K562 (cell line): ENCODE data around the gene PLA2G4F. TPM values are rescaled to one million over a fixed set of nuclear protein-coding genes. Genes with fewer than 3 reads are reported as not detected.

Experiments used
- ATAC-seq: fragments of 200-7000 bp; cut with Tn5 transposase; 3 replicates; pipeline ENCODE4 v1.9.1; 2020; ENCODE audit warnings: moderate library complexity
- BruUV-seq: library from RNA; stranded (reverse); fragments of 400-500 nt; replicated peaks from 2 replicates; lab custom pipeline; 2021; lab: Mats Ljungman, UMichigan
- CTCF ChIA-PET: fragments of 300-600 bp; formaldehyde crosslinking; extraction: SDS; loops from one replicate; lab custom pipeline; 2021; ENCODE audit warnings: low intra/inter-chr PET ratio; lab: Yijun Ruan, JAX
- POLR2A ChIA-PET: fragments of 300-600, 350-650 bp; sonication (Branson Sonifier 250); formaldehyde crosslinking; extraction: SDS; loops from one replicate; lab custom pipeline; 2021; ENCODE audit warnings: antibody characterized with exemption, inconsistent platforms; lab: Yijun Ruan, JAX
- DNase-seq, 4 experiments: peaks; one replicate each; pipeline versions ENCODE4 v3.0.0 to v3.0.0-alpha.2; 2011 to 2018; ENCODE audit warnings: low spot score in 3 of 4, mixed read lengths in 3 of 4; ENCODE audit errors: extremely low read depth in 1 of 4
- FAIRE-seq: peaks from 2 replicates; lab custom pipeline; 2011; peaks lifted over from hg19 to GRCh38; lab: Jason Lieb, UNC
- H2AFZ ChIP-seq: 2 replicates; pipeline ENCODE4 v1.6.0; 2011; ENCODE audit warnings: low read depth, low read length, control low read depth, inconsistent platforms
- H3K27ac ChIP-seq: fragments of 200-600 bp; 3 replicates; pipeline ENCODE4 v1.8.0; 2011; ENCODE audit warnings: low read depth, mild to moderate bottlenecking, control low read depth, inconsistent platforms, low read length, moderate library complexity, mixed read lengths; ENCODE audit errors: extremely low read depth
- H3K27me3 ChIP-seq, 2 experiments: fragments of 300-600 bp in 1 of 2; 2 replicates in 1 of 2; 3 replicates in 1 of 2; pipeline versions ENCODE4 v1.6.0 to v1.8.0; 2011; ENCODE audit warnings: inconsistent platforms in 2 of 2, low read length in 2 of 2, mild to moderate bottlenecking in 1 of 2, mixed read lengths in 1 of 2, moderate library complexity in 1 of 2; ENCODE audit not compliant: control insufficient read depth in 2 of 2, insufficient read depth in 2 of 2
- H3K36me3 ChIP-seq: fragments of 300-600 bp; 3 replicates; pipeline ENCODE4 v1.8.0; 2011; ENCODE audit warnings: mild to moderate bottlenecking, low read length, inconsistent platforms; ENCODE audit not compliant: control insufficient read depth, insufficient read depth
- H3K4me1 ChIP-seq, 2 experiments: fragments of 200-600 bp in 1 of 2; replicated peaks in 1 of 2; 2 replicates in 1 of 2; 3 replicates in 1 of 2; pipeline versions ENCODE4 v1.5.1 to v1.8.0; 2011; ENCODE audit warnings: inconsistent platforms in 2 of 2, low read length in 2 of 2, mild to moderate bottlenecking in 1 of 2, mixed read lengths in 1 of 2, moderate library complexity in 1 of 2; ENCODE audit not compliant: control insufficient read depth in 2 of 2, insufficient read depth in 2 of 2
- H3K4me2 ChIP-seq: 2 replicates; pipeline ENCODE4 v1.6.1; 2011; ENCODE audit warnings: low read length, control low read depth, inconsistent platforms, mixed read lengths; ENCODE audit not compliant: insufficient read depth
- H3K4me3 ChIP-seq: fragments of 200-600 bp; sonication (generic), shearing (Covaris generic); 2 replicates; pipeline ENCODE4 v1.5.1; 2016; ENCODE audit warnings: control low read depth, inconsistent platforms
- H3K79me2 ChIP-seq: fragments of 200-600 bp; 3 replicates; pipeline ENCODE4 v1.8.0; 2011; ENCODE audit warnings: low read length, inconsistent platforms; ENCODE audit not compliant: control insufficient read depth, insufficient read depth
- H3K9ac ChIP-seq, 2 experiments: 2 replicates each; pipeline versions ENCODE4 v1.6.0 to v1.6.1; 2011; ENCODE audit warnings: low read depth in 2 of 2, low read length in 2 of 2, control low read depth in 1 of 2, inconsistent platforms in 1 of 2, mild to moderate bottlenecking in 1 of 2, mixed read lengths in 1 of 2; ENCODE audit not compliant: insufficient read depth in 1 of 2
- H3K9me1 ChIP-seq: one replicate; pipeline ENCODE4 v1.6.0; 2011; ENCODE audit warnings: inconsistent platforms, mild to moderate bottlenecking, low read length, moderate library complexity; ENCODE audit not compliant: control insufficient read depth, insufficient read depth
- H3K9me3 ChIP-seq: replicated peaks from 2 replicates; pipeline ENCODE4 v1.5.1; 2011; ENCODE audit warnings: low read depth, low read length, inconsistent platforms; ENCODE audit not compliant: control insufficient read depth, insufficient read depth
- H4K20me1 ChIP-seq: replicated peaks from 2 replicates; pipeline ENCODE4 v1.6.1; 2011; ENCODE audit warnings: low read length, inconsistent platforms, mixed read lengths; ENCODE audit not compliant: control insufficient read depth, insufficient read depth
- MCM5 ChIP-seq: fragments of 450-650 bp; IDR thresholded peaks from 2 replicates; pipeline ENCODE4 v1.6.1; 2016; ENCODE audit warnings: low read depth
- TOE1 ChIP-seq, 2 experiments: fragments of 450-650 bp in 1 of 2; sonication (generic) in 1 of 2; formaldehyde crosslinking in 1 of 2; IDR thresholded peaks; 2 replicates each; pipeline versions ENCODE4 v1.7.1 to v1.8.0; 2016 to 2022; ENCODE audit warnings: borderline replicate concordance in 2 of 2, mild to moderate bottlenecking in 2 of 2, antibody characterized with exemption in 1 of 2, inconsistent platforms in 1 of 2, low read depth in 1 of 2, missing genetic modification reagents in 1 of 2, moderate library complexity in 1 of 2
- ZNF121 ChIP-seq: sonication (generic); formaldehyde crosslinking; conservative IDR thresholded peaks from 2 replicates; pipeline ENCODE4 v1.8.0; 2022; ENCODE audit warnings: missing genetic modification reagents
- WGBS: fragments of 100-300 bp; shearing (Covaris generic); methylation state at CpG from one replicate; pipeline ENCODE4 v1.1.6; 2016; ENCODE audit warnings: low coverage, mixed read lengths; ENCODE audit not compliant: insufficient coverage; ENCODE audit errors: missing lambda C conversion rate; 5-methylcytosine and 5-hydroxymethylcytosine counted together
- in situ Hi-C: fragments of 300-500 bp; cut with MboI; formaldehyde crosslinking; loops from 4 replicates; pipeline ENCODE4 v1.15.0; 2018; ENCODE audit warnings: inconsistent platforms, mixed read lengths
- intact Hi-C: fragments of 100-400 bp; cut with micrococcal nuclease; formaldehyde crosslinking; loops from 2 replicates; pipeline ENCODE4 v1.14.2; 2022
- polyA plus RNA-seq, 8 experiments: library from polyadenylated mRNA; depleted of rRNA in 4 of 8; stranded (reverse) in 5 of 8; unstranded in 3 of 8; fragments of >200 nt; fragmentation: Nextera tagmentation in 2 of 8; fragmentation: Illumina TruSeq in 1 of 8; extraction: Ambion mirVana in 2 of 8; extraction: Trizol in 1 of 8; gene quantifications; 2 replicates each; pipeline versions ENCODE4 v1.2.1 to v1.2.3, GENCODE V29; 2011 to 2014; ENCODE audit warnings: inconsistent platforms in 1 of 8, missing spikeins in 1 of 8
- total RNA-seq, 7 experiments: library from RNA; depleted of rRNA in 6 of 7; stranded (reverse); fragments of >200 nt in 6 of 7; fragmentation: Illumina TruSeq in 2 of 7; extraction: Trizol in 2 of 7; gene quantifications; 2 replicates each; pipeline versions ENCODE4 v1.2.1 to v1.2.3, GENCODE V29; 2011 to 2021; ENCODE audit warnings: low replicate concordance in 1 of 7
- TF ChIP-seq, protein P1 (sequence below), 2 experiments: fragments of 450-650 bp in 1 of 2; sonication (generic) in 1 of 2; formaldehyde crosslinking in 1 of 2; IDR thresholded peaks in 1 of 2; conservative IDR thresholded peaks in 1 of 2; 2 replicates each; pipeline versions ENCODE4 v1.6.1 to v1.8.1; 2016 to 2023; ENCODE audit warnings: mild to moderate bottlenecking in 2 of 2, moderate library complexity in 2 of 2, inconsistent platforms in 1 of 2, missing genetic modification reagents in 1 of 2

PLA2G4F gene
- total and polyA plus RNA-seq, 9 of the 15 experiments (the other 6 are each of a cell fraction or from before 2014, with no cell fraction given): 0.02 TPM; not detected in 8

- POLR2A ChIA-PET: no interaction called here
- no TSS peak for BruUV-seq
- no peaks in the 10 kb centered on the region for H3K36me3 ChIP-seq
- peaks cover 0 to 38% of the 10 kb centered on the region in 2 experiments; a peak in 4 of 5 replicates for H3K27me3 ChIP-seq
- H3K9me3 ChIP-seq: no peaks in the 10 kb centered on the region
- in situ Hi-C loops: no loop called here
- TF ChIP-seq ZNF121 (CRISPR knock-in tag) (no peak), MCM5 (no peak), TOE1 (IDR thresholded peaks at IDR 0.05; ENCODE audit: borderline replicate concordance) (no peak), TOE1 (CRISPR knock-in tag; IDR thresholded peaks at IDR 0.05; ENCODE audit: borderline replicate concordance, low read depth) (no peak)
- TF ChIP-seq, protein P1, sequence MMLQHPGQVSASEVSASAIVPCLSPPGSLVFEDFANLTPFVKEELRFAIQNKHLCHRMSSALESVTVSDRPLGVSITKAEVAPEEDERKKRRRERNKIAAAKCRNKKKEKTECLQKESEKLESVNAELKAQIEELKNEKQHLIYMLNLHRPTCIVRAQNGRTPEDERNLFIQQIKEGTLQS (IDR thresholded peaks at IDR 0.05): no peak
- TF ChIP-seq, protein P1 (CRISPR knock-in tag; conservative IDR thresholded peaks at IDR 0.05): no peak
- TF ChIP-seq, all 486 proteins: peak for 0
- Histone ChIP-seq H3K4me1 (peaks cover 5 to 25% of the 10 kb centered on the region in 2 experiments; a peak in 2 of 5 replicates), H3K9me1 (peaks cover 3% of the 10 kb centered on the region), H3K27ac (no peak overlapping the region), H3K9ac (no peak overlapping the region), H3K4me2 (no peak overlapping the region), H4K20me1 (0 out of 2 replicates have a peak, but pooled peaks cover 6% of the 10 kb centered on the region), H3K79me2 (no peaks in the 10 kb centered on the region), H3K4me3 (no peak overlapping the region), H2AFZ (no peak overlapping the region)
- WGBS: 36% methylated on average over 4 of the region's 4 CpGs
- no peak for ATAC-seq
- CTCF ChIA-PET: no interaction called here
- intact Hi-C loops: no loop called here
- no peak for FAIRE-seq
- DNase-seq: no peak
Observed at GRCh38 chr15:42151736-42152135, 4.7 kb downstream of the PLA2G4F start.
